ENCODE results near the gene CEP41.
"Not testable (repeated sequence)": the region's sequence is repeated elsewhere in the genome, so short reads cannot be mapped to it uniquely, and the experiment has no call there.

Gene CEP41

GRCh38 chr7:130385600-130386066 is 55.2 kb downstream of the CEP41 start:
- DNase-seq: no peak

- DNase-seq: no peak
These were observed 55.8 kb downstream of the CEP41 start for GRCh38 chr7:130384841-130385599.

GRCh38 chr7:130384371-130384801 is 56.4 kb downstream of the CEP41 start:
- DNase-seq: no peak

- no peak for DNase-seq
These were observed 57.4 kb downstream of the CEP41 start for GRCh38 chr7:130383187-130383980.

- DNase-seq: no peak
These were observed 59.1 kb downstream of the CEP41 start for GRCh38 chr7:130381468-130382312.

- DNase-seq: no peak
These were observed 59.9 kb downstream of the CEP41 start for GRCh38 chr7:130380861-130381455.

- no peak for DNase-seq
These were observed 60.6 kb downstream of the CEP41 start, which contains the start of gene CPA1 for GRCh38 chr7:130379921-130380860. TSS of gene CPA1 (plus strand) at chr7:130380494. CDS start at chr7:130380521, 27 bp downstream.

GRCh38 chr7:130379532-130379920 is 61.3 kb downstream of the CEP41 start:
- no peak for DNase-seq

GRCh38 chr7:130379019-130379418 is 61.8 kb downstream of the CEP41 start:
- DNase-seq: no peak

GRCh38 chr7:130377178-130377577 is 63.6 kb downstream of the CEP41 start:
- DNase-seq: no peak

- not testable (repeated sequence) for DNase-seq
These were observed 64.4 kb downstream of the CEP41 start for GRCh38 chr7:130376461-130376860.

- no peak for DNase-seq
These were observed 66.3 kb downstream of the CEP41 start for GRCh38 chr7:130374507-130374906.

GRCh38 chr7:130372402-130373165 is 68.2 kb downstream of the CEP41 start:
- DNase-seq: no peak

- DNase-seq: no peak
These were observed 69.8 kb downstream of the CEP41 start for GRCh38 chr7:130371046-130371445.

- no peak for DNase-seq
These were observed 70.8 kb downstream of the CEP41 start for GRCh38 chr7:130369831-130370550.

- DNase-seq: no peak
These were observed 71.6 kb downstream of the CEP41 start for GRCh38 chr7:130369110-130369711.

GRCh38 chr7:130367836-130368746 is 72.7 kb downstream of the CEP41 start:
- no peak for DNase-seq

- DNase-seq: peak in 1 of 4 experiments; percentile 12
These were observed 73.6 kb downstream of the CEP41 start for GRCh38 chr7:130367088-130367755.
